HepG2 (cell line): ENCODE measurements around the gene IZUMO1R. TPM values are rescaled to one million over a fixed set of nuclear protein-coding genes. Genes with fewer than 3 reads are reported as not detected.
"Not testable (repeated sequence)": the region's sequence is repeated elsewhere in the genome, so short reads cannot be mapped to it uniquely, and the experiment has no call there.

Experiments used
- ATAC-seq: fragments of 200-7000 bp; cut with Tn5 transposase; 3 replicates; pipeline ENCODE4 v1.9.1; 2020; ENCODE audit warnings: mild to moderate bottlenecking, moderate library complexity
- BruUV-seq: library from RNA; stranded (reverse); fragments of 400-500 nt; replicated peaks from 2 replicates; lab custom pipeline; 2021; lab: Mats Ljungman, UMichigan
- CTCF ChIA-PET: fragments of 300-600 bp; formaldehyde crosslinking; extraction: SDS; loops from one replicate; lab custom pipeline; 2021; ENCODE audit warnings: low total read pairs, inconsistent platforms, low intra/inter-chr PET ratio; lab: Yijun Ruan, JAX
- POLR2A ChIA-PET: fragments of 350-600 bp; sonication (Branson Sonifier 250); formaldehyde crosslinking; loops from one replicate; lab custom pipeline; 2020; ENCODE audit warnings: antibody characterized with exemption, inconsistent platforms; lab: Yijun Ruan, JAX
- DNase-seq: peaks from one replicate; pipeline ENCODE4 v3.0.0-alpha.2; 2015; ENCODE audit warnings: low spot score
- FAIRE-seq: peaks from 3 replicates; lab custom pipeline; 2011; peaks lifted over from hg19 to GRCh38; lab: Jason Lieb, UNC
- H2AFZ ChIP-seq: one replicate; pipeline ENCODE4 v1.6.1; 2011; ENCODE audit warnings: low read length, inconsistent platforms
- H3K27ac ChIP-seq: fragments of 300-600 bp; 3 replicates; pipeline ENCODE4 v1.8.0; 2011; ENCODE audit warnings: mixed run types, mild to moderate bottlenecking, mixed read lengths, low read length, inconsistent platforms; ENCODE audit not compliant: insufficient read depth; ENCODE audit errors: extremely low read length
- H3K27me3 ChIP-seq, 2 experiments: fragments of 200-600 bp in 1 of 2; 2 replicates in 1 of 2; 3 replicates in 1 of 2; pipeline versions ENCODE4 v1.6.0 to v1.8.0; 2011; ENCODE audit warnings: low read length in 2 of 2, mild to moderate bottlenecking in 2 of 2, moderate library complexity in 2 of 2, inconsistent platforms in 1 of 2; ENCODE audit not compliant: insufficient read depth in 2 of 2, control insufficient read depth in 1 of 2
- H3K36me3 ChIP-seq, 2 experiments: fragments of 200-600 bp in 1 of 2; replicated peaks in 1 of 2; 2 replicates in 1 of 2; 3 replicates in 1 of 2; pipeline versions ENCODE4 v1.5.1 to v1.8.0; 2011; ENCODE audit warnings: low read length in 2 of 2, inconsistent platforms in 1 of 2; ENCODE audit not compliant: insufficient read depth in 2 of 2, control insufficient read depth in 1 of 2
- H3K4me1 ChIP-seq: 2 replicates; pipeline ENCODE4 v1.5.1; 2012; ENCODE audit warnings: low read length, inconsistent platforms; ENCODE audit not compliant: insufficient read depth
- H3K4me2 ChIP-seq: 2 replicates; pipeline ENCODE4 v1.6.0; 2011; ENCODE audit warnings: low read depth, low read length, inconsistent platforms
- H3K4me3 ChIP-seq, 3 experiments: fragments of 200-600 bp in 1 of 3; sonication (generic), shearing (Covaris generic) in 1 of 3; replicated peaks in 1 of 3; 2 replicates each; pipeline ENCODE4 v1.5.1; 2011 to 2016; ENCODE audit warnings: low read length in 3 of 3, inconsistent platforms in 2 of 3, low read depth in 2 of 3, mild to moderate bottlenecking in 2 of 3, control low read depth in 1 of 3, mixed read lengths in 1 of 3; ENCODE audit not compliant: insufficient read depth in 1 of 3
- H3K79me2 ChIP-seq: one replicate; pipeline ENCODE4 v1.6.1; 2011; ENCODE audit warnings: low read length, inconsistent platforms; ENCODE audit not compliant: insufficient read depth
- H3K9ac ChIP-seq: 2 replicates; pipeline ENCODE4 v1.6.0; 2011; ENCODE audit warnings: mild to moderate bottlenecking, low read depth, low read length, inconsistent platforms; ENCODE audit not compliant: insufficient read depth
- H3K9me3 ChIP-seq: 2 replicates; pipeline ENCODE4 v1.5.1; 2012; ENCODE audit warnings: mild to moderate bottlenecking, low read length
- H4K20me1 ChIP-seq: 2 replicates; pipeline ENCODE4 v1.6.0; 2011; ENCODE audit warnings: inconsistent platforms, mild to moderate bottlenecking, low read length, moderate library complexity; ENCODE audit not compliant: insufficient read depth
- WGBS: methylation state at CpG from one replicate; pipeline ENCODE4 v1.1.6; 2017; ENCODE audit warnings: low lambda C conversion rate; 5-methylcytosine and 5-hydroxymethylcytosine counted together
- in situ Hi-C: cut with HindIII; loops from 2 replicates; pipeline ENCODE4 v1.10.0; 2017; ENCODE audit warnings: low pct_unique_long_range_greater_than_20kb; ENCODE audit not compliant: extremely low pct_ligation_motif_present
- intact Hi-C: fragments of 100-400 bp; cut with micrococcal nuclease; formaldehyde crosslinking; loops from one replicate; pipeline ENCODE4 v1.10.0; 2022; ENCODE audit not compliant: unreplicated experiment
- polyA plus RNA-seq, 8 experiments: library from polyadenylated mRNA; depleted of rRNA in 3 of 8; stranded (reverse) in 7 of 8; unstranded in 1 of 8; fragments of >200 nt; fragmentation: Illumina TruSeq in 4 of 8; extraction: Trizol in 4 of 8; gene quantifications; 2 replicates each; pipeline versions ENCODE4 v1.2.1 to v1.2.3, GENCODE V29; 2011 to 2016; ENCODE audit warnings: low read depth in 4 of 8, missing spikeins in 1 of 8, mixed read lengths in 1 of 8; ENCODE audit not compliant: insufficient read depth in 1 of 8
- total RNA-seq, 5 experiments: library from RNA; depleted of rRNA; stranded (reverse); fragments of >200 nt; fragmentation: Illumina TruSeq; extraction: Trizol; gene quantifications; 2 replicates each; pipeline ENCODE4 v1.2.3, GENCODE V29; 2016; ENCODE audit warnings: low read depth in 1 of 5

IZUMO1R gene
- total and polyA plus RNA-seq, 2 of the 13 experiments (the other 11 are each of a cell fraction or from before 2014, with no cell fraction given): not detected

GRCh38 chr11:94350850-94351563 is 46.6 kb downstream of the IZUMO1R start:
- H3K9ac ChIP-seq, H3K79me2 ChIP-seq, in situ Hi-C loops, H3K27me3 ChIP-seq, H4K20me1 ChIP-seq, H3K4me1 ChIP-seq, H3K4me3 ChIP-seq, H2AFZ ChIP-seq, CTCF ChIA-PET, ATAC-seq, H3K9me3 ChIP-seq, H3K4me2 ChIP-seq, H3K27ac ChIP-seq, POLR2A ChIA-PET, intact Hi-C loops, BruUV-seq, FAIRE-seq, DNase-seq, H3K36me3 ChIP-seq: not testable (repeated sequence)
- 42% methylated on average over 10 of the region's 10 CpGs for whole genome bisulfite sequencing

Other genes with a start within 250 kb of the IZUMO1R start
- 21.7 and 24.8 TPM in 2 replicates for gene PANX1, start 175.7 kb upstream of the IZUMO1R start, total RNA-seq (2016; rRNA removed; fragmentation: Illumina TruSeq; extraction: Trizol)
- 8.3 and 8.5 TPM in 2 replicates for gene PANX1, start 175.7 kb upstream of the IZUMO1R start, polyA plus RNA-seq (2011; rRNA removed)
- gene GPR83, start 96.8 kb downstream of the IZUMO1R start, total RNA-seq (2016; rRNA removed; fragmentation: Illumina TruSeq; extraction: Trizol): 0.04 and 0.10 TPM in 2 replicates
- 0.11 and 0.26 TPM in 2 replicates for gene GPR83, start 96.8 kb downstream of the IZUMO1R start, polyA plus RNA-seq (2011; rRNA removed)
- 37.3 and 58.2 TPM in 2 replicates for gene MRE11, start 189.3 kb downstream of the IZUMO1R start, total RNA-seq (2016; rRNA removed; fragmentation: Illumina TruSeq; extraction: Trizol)
- gene MRE11, start 189.3 kb downstream of the IZUMO1R start, polyA plus RNA-seq (2011; rRNA removed): 5.2 and 7.2 TPM in 2 replicates
- gene ANKRD49, start 189.4 kb downstream of the IZUMO1R start, total RNA-seq (2016; rRNA removed; fragmentation: Illumina TruSeq; extraction: Trizol): 14.2 and 18.0 TPM in 2 replicates
- gene ANKRD49, start 189.4 kb downstream of the IZUMO1R start, polyA plus RNA-seq (2011; rRNA removed): 11.5 and 14.3 TPM in 2 replicates
- gene C11orf97, start 207.9 kb downstream of the IZUMO1R start, total RNA-seq (2016; rRNA removed; fragmentation: Illumina TruSeq; extraction: Trizol): 0.35 TPM in 1 of 2 replicates, not detected in the other
- gene C11orf97, start 207.9 kb downstream of the IZUMO1R start, polyA plus RNA-seq (2011; rRNA removed): not detected in 2 replicates
- gene FUT4, start 239.3 kb downstream of the IZUMO1R start, total RNA-seq (2016; rRNA removed; fragmentation: Illumina TruSeq; extraction: Trizol): 0.35 and 0.60 TPM in 2 replicates
- gene FUT4, start 239.3 kb downstream of the IZUMO1R start, polyA plus RNA-seq (2011; rRNA removed): 0.22 and 0.28 TPM in 2 replicates